ENCODE measurements around the gene CCNK. TPM values are rescaled to one million over a fixed set of nuclear protein-coding genes. Genes with fewer than 3 reads are reported as not detected.

The CCNK gene
- total RNA-seq, 1 experiment from 2014 or later = 84.7 TPM

DNA sequence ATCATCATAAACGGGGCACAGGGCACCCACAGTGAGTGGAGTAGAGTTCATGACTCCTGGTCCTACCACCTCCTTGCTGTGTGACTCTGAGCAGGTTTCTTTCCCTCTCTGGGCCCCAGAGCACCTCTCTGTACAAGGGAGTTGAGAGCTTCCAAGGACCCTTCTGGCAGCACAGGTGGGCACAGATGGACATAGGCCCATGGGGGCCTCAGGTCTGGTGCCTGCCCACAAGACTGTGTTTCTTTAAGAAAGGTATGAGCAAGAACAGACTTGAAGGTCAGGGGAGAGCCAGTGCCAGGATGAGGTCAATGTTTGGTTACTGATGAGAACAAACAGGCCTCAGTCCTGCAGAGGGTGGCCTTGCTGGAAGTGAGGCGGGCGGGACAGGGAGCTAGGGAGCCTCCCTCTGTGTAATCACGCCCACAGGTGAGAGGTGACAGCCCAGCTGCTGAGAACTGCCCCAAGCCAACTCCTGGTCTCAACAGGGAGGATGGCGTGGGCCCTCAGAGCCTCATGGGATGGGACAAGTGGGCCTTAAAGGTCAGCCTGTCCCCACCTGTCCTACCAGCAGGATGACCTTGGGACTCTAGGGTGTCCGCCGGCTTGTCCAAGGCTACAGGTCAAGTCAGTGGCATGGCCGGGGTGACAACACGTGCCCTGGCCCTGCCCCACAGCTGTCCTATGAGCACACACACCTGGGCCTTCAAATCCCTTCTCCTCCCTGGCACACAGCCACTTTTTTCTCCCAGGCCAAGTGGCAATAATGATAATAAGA, 73.7 kb downstream of the CCNK start:
- Mint-ChIP-seq H3K9me3 (peaks cover 4% of the 10 kb centered on the region; the same call in 1 of the 2 replicates), H3K4me1 (peaks cover 18% of the 10 kb centered on the region), H3K4me3 (no peak overlapping the region), H3K27me3 (ENCODE audit: low read depth) (no peaks in the 10 kb centered on the region), H3K27ac (no peak overlapping the region), H3K36me3 (no peaks in the 10 kb centered on the region; the same call in 1 of the 2 replicates)
- DNase-seq (ENCODE audit: low spot score) = no peak
- TF ChIP-seq PRRX2 (CRISPR knock-in tag; IDR thresholded peaks at IDR 0.05) (no peak), GABPB1 (CRISPR knock-in tag; IDR thresholded peaks at IDR 0.05) (0 out of 2 replicates have a peak, but pooled peaks have one; percentile 54), RORB (CRISPR knock-in tag; IDR thresholded peaks at IDR 0.05) (no peak), ZNF317 (CRISPR knock-in tag; IDR thresholded peaks at IDR 0.05; ENCODE audit: borderline replicate concordance, low read depth) (no peak)
- POLR2A ChIA-PET = no interaction called here
- CTCF ChIA-PET = no interaction called here
- ATAC-seq = no peak

DNA sequence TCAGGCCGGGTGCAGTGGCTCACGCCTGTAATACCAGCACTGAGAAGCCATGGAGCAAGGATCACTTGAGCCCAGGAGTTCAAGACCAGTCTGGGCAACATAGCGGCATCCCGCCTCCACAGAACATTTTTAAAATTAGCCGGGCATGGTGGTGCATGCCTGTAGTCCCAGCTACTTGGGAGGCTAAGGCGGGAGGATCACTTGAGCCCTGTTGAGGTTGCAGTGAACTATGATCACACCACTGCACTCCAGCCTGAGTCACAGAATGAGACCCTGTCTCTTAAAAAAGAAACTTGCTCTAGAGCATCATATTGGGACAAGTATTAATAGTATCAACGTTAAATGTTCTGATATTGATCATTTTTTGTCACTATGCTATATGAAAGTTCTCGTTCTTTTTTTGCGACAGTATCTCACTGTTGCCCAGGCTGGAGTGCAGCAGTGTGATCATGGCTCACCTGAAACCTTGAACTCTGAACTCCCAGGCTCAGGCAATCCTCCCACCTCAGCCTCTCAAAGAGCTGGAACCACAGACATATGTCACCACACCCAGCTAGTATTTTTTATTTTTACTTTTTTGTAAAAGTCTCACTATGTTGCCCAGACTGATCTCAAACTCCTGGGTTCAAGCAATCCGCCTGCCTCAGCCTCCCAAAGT, 75.1 kb downstream of the CCNK start:
- Mint-ChIP-seq H3K9me3 (peaks cover 4% of the 10 kb centered on the region; the same call in 1 of the 2 replicates), H3K27ac (no peak overlapping the region), H3K36me3 (no peaks in the 10 kb centered on the region; the same call in 1 of the 2 replicates), H3K4me3 (no peak overlapping the region), H3K27me3 (ENCODE audit: low read depth) (no peaks in the 10 kb centered on the region), H3K4me1 (peaks cover 12% of the 10 kb centered on the region)
- ATAC-seq (no peak), DNase-seq (ENCODE audit: low spot score) (no peak)
- no peak for TF ChIP-seq ZNF423 (CRISPR knock-in tag; IDR thresholded peaks at IDR 0.05)
- no peak for TF ChIP-seq ZNF219 (CRISPR knock-in tag; IDR thresholded peaks at IDR 0.05; ENCODE audit: borderline replicate concordance)
- TF ChIP-seq, protein P1, sequence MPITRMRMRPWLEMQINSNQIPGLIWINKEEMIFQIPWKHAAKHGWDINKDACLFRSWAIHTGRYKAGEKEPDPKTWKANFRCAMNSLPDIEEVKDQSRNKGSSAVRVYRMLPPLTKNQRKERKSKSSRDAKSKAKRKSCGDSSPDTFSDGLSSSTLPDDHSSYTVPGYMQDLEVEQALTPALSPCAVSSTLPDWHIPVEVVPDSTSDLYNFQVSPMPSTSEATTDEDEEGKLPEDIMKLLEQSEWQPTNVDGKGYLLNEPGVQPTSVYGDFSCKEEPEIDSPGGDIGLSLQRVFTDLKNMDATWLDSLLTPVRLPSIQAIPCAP (CRISPR knock-in tag; IDR thresholded peaks at IDR 0.05) = no peak
- no peak for TF ChIP-seq CREB1 (CRISPR knock-in tag; IDR thresholded peaks at IDR 0.05)
- TF ChIP-seq, protein P2, sequence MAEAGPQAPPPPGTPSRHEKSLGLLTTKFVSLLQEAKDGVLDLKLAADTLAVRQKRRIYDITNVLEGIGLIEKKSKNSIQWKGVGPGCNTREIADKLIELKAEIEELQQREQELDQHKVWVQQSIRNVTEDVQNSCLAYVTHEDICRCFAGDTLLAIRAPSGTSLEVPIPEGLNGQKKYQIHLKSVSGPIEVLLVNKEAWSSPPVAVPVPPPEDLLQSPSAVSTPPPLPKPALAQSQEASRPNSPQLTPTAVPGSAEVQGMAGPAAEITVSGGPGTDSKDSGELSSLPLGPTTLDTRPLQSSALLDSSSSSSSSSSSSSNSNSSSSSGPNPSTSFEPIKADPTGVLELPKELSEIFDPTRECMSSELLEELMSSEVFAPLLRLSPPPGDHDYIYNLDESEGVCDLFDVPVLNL (CRISPR knock-in tag; IDR thresholded peaks at IDR 0.05; ENCODE audit: borderline replicate concordance, low read depth) = no peak
- TF ChIP-seq, protein P3, sequence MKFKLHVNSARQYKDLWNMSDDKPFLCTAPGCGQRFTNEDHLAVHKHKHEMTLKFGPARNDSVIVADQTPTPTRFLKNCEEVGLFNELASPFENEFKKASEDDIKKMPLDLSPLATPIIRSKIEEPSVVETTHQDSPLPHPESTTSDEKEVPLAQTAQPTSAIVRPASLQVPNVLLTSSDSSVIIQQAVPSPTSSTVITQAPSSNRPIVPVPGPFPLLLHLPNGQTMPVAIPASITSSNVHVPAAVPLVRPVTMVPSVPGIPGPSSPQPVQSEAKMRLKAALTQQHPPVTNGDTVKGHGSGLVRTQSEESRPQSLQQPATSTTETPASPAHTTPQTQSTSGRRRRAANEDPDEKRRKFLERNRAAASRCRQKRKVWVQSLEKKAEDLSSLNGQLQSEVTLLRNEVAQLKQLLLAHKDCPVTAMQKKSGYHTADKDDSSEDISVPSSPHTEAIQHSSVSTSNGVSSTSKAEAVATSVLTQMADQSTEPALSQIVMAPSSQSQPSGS (CRISPR knock-in tag; IDR thresholded peaks at IDR 0.05; ENCODE audit: borderline replicate concordance, low read depth) = no peak
- ChIA-PET POLR2A (no interaction called here), CTCF (interaction anchor here (0.9 kb wide), 1 partner anchor 32 kb away, joined by 3 read pairs; no protein-coding TSS in a partner anchor)

DNA sequence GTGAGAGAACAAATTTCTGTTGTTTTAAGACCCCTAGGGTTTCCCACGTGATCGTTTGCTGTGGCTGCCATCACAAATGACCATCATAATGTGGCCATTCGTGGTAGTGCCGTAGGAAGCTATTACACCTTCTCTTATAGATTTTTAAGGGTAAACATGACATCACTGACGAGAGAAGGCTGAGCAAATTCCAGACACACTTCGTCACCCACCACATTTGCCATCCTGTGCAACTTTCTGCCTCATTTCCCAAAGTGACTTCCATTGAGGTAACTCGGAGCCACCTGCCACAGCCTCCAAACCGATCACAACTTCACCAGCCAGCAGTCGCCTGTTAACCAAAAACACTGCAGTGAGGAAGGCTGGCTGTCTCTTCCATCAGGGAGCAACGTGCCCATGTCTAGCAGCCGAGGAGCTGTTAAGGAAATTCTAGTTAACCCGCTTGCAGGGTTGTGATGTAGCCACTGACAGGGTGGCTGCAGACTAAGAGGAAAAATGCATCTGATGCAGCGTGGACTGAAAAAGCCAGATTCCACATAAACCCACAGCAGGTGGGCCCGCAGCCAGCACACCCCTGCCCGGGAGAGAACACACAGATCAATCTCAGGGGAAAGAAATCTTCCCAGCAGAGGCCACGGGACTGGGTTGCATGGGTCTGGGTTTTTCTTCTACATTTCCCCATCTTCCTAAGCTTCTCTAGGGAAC, 78.2 kb downstream of the CCNK start:
- H3K4me3 Mint-ChIP-seq = no peak overlapping the region
- TF ChIP-seq, protein P4, sequence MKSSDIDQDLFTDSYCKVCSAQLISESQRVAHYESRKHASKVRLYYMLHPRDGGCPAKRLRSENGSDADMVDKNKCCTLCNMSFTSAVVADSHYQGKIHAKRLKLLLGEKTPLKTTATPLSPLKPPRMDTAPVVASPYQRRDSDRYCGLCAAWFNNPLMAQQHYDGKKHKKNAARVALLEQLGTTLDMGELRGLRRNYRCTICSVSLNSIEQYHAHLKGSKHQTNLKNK (CRISPR knock-in tag; IDR thresholded peaks at IDR 0.05) = no peak
- no peak for TF ChIP-seq HMGA2 (CRISPR knock-in tag; IDR thresholded peaks at IDR 0.05)
- TF ChIP-seq, protein P5, sequence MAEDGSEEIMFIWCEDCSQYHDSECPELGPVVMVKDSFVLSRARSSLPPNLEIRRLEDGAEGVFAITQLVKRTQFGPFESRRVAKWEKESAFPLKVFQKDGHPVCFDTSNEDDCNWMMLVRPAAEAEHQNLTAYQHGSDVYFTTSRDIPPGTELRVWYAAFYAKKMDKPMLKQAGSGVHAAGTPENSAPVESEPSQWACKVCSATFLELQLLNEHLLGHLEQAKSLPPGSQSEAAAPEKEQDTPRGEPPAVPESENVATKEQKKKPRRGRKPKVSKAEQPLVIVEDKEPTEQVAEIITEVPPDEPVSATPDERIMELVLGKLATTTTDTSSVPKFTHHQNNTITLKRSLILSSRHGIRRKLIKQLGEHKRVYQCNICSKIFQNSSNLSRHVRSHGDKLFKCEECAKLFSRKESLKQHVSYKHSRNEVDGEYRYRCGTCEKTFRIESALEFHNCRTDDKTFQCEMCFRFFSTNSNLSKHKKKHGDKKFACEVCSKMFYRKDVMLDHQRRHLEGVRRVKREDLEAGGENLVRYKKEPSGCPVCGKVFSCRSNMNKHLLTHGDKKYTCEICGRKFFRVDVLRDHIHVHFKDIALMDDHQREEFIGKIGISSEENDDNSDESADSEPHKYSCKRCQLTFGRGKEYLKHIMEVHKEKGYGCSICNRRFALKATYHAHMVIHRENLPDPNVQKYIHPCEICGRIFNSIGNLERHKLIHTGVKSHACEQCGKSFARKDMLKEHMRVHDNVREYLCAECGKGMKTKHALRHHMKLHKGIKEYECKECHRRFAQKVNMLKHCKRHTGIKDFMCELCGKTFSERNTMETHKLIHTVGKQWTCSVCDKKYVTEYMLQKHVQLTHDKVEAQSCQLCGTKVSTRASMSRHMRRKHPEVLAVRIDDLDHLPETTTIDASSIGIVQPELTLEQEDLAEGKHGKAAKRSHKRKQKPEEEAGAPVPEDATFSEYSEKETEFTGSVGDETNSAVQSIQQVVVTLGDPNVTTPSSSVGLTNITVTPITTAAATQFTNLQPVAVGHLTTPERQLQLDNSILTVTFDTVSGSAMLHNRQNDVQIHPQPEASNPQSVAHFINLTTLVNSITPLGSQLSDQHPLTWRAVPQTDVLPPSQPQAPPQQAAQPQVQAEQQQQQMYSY (CRISPR knock-in tag; IDR thresholded peaks at IDR 0.05) = no peak
- ChIA-PET CTCF (no interaction called here), POLR2A (interaction anchor here (0.8 kb wide), 1 partner anchor 16 kb away, joined by 3 read pairs; no protein-coding TSS in a partner anchor)
- DNase-seq (ENCODE audit: low spot score) (no peak), ATAC-seq (no peak)
- peaks cover 4% of the 10 kb centered on the region; the same call in 1 of the 2 replicates for H3K9me3 Mint-ChIP-seq
- H3K27me3 Mint-ChIP-seq (ENCODE audit: low read depth) = no peaks in the 10 kb centered on the region
- H3K4me1 Mint-ChIP-seq = peaks cover 35% of the 10 kb centered on the region
- H3K36me3 Mint-ChIP-seq = no peaks in the 10 kb centered on the region; the same call in 1 of the 2 replicates
- peak overlapping the region; percentile 77 for H3K27ac Mint-ChIP-seq

Data from WTC11 (cell line).